GM08714 (cell line): Measurements from ENCODE around the gene SLC25A34.

Source experiments
- H3K4me3 ChIP-seq: fragments of 200-500 bp; sonication (Bioruptor generic); 2 replicates; pipeline ENCODE4 v1.5.1; 2014; ENCODE audit warnings: mild to moderate bottlenecking, low read length, inconsistent platforms
- ZNF274 ChIP-seq: IDR thresholded peaks from 2 replicates; pipeline ENCODE4 v1.6.1; 2012; ENCODE audit warnings: mild to moderate bottlenecking, low read depth, low read length

The SLC25A34 gene

GRCh38 chr1:15758343-15758931 is 22.4 kb downstream of the SLC25A34 start, which contains the start of gene FBLIM1:
Gene FBLIM1, plus strand, starts transcription at chr1:15758795. Its CDS starts 6,189 bp downstream, at chr1:15764984.
- no peak for TF ChIP-seq ZNF274
- no peak within 1 kb of the TSS for H3K4me3 ChIP-seq

DNA sequence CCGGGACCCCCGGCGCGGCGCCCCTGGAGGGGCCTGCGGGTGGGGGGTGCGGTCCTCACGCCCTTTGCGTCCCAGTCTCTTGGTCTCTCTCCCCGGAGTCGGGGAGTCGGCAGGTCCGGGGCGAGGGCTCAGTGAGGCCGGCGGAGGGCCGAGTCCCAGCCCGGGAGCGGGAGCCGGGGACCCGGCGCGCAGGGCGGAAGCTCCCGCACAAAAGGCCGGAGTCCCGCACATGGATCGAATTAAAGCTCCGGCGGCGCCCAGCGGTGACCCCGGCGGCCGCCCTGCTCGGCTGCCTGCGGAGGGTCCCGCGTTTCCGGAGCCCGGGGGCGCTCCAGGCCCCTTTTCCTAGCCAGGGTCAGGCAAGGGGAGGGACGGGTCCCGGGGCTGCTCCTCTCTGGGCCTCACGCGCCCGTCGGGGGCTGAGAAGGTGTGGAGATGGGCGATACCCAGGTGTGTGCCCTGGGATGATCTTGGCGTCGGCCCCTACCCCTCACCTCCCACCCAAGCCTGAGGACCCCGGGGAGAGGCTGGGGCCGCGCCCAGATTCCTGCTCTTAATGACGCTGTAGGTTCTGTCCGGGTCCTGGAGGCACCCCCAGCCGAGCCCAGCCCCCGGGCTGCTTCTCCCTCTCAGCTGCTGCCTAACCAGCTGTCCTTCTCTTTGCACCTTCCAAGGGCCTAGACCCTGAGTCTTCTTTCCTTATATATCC is 23.0 kb downstream of the SLC25A34 start:
- TF ChIP-seq ZNF274, result no peak
- no peak overlapping the region for H3K4me3 ChIP-seq

DNA sequence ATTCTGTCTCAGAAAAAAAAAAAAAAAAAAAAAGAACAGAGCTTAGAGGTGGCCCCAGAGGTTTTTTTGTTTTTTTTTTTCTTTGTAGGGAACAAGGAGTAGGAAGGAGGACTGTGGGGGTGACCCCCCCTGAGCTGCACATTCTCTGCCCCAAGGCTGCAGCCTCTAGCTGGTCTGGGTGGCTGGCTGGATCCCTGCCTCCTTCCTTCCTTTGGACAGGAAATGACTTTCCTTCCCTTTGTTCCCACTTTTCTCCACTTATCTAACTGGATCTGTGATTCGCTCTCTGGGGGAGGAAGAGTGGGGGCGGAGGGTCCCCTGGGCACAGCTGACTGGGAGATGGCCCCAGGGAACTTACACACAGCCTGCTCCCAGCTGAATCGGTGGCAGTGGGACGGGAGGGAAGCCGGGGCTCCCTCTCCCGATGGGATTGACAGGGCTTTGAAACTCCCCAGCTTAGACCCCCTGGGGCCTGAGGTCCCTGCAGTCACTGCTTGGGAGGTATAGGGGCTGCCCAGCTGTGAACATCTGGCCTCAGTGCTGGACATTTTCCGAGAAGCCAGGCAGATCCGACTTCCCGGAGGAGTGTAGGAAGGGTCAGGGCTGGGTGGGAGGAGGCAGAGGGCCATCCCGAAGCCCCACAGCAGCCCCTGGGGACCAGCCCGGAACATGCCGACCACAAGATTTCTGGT is 24.6 kb downstream of the SLC25A34 start:
- H3K4me3 ChIP-seq, result no peak overlapping the region

GRCh38 chr1:15761366-15762128 is 25.5 kb downstream of the SLC25A34 start:
- no peak overlapping the region for H3K4me3 ChIP-seq
- TF ChIP-seq ZNF274, result no peak

More for the DNA sequence above, 24.6 kb downstream of the SLC25A34 start:
- TF ChIP-seq ZNF274, result no peak

DNA sequence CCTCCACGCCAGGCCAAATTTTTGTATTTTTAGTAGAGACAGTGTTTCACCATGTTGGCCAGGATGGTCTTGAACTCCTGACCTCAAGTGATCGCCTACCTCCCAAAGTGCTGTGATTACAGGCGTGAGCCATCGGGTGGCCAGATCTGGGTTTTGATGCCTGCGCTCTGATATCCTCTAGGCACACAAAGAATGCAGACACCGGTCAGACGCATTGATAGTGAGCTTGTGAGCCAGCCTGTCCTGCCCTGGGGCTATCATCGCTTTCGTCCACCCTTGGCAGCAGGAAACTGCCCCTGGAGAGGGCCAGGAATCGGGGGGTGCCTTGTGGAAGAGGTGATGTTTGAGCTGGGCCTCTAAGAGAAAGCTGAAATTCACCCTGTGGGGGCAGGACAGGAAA is 26.5 kb downstream of the SLC25A34 start:
- no peak for TF ChIP-seq ZNF274
- H3K4me3 ChIP-seq, result no peak overlapping the region

DNA sequence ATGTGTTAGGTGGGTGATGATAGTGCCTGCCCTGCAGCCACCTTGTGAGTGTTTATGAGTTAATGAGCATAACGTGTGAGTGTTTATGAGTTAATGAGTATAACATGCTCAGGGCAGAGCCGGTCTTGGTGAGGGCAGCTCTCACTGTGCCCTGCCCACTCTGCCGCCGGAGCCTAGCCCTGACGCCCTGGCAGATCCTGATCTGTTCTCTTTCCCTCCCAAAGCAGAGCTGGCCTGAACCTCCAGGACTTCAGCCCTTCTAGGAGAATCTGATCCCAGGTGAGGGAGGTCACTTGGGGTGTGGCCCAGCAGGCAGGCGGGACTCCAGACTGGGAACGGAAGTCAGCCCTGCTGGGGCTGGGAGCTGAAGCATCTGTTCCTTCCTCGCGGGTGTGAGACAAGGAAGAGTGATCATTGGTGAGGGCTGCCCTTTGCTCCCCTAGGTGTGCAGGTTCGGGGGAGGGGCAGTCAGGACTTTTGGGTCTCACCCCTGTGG is 28.3 kb downstream of the SLC25A34 start:
- no peak overlapping the region for H3K4me3 ChIP-seq
- TF ChIP-seq ZNF274, result no peak

DNA sequence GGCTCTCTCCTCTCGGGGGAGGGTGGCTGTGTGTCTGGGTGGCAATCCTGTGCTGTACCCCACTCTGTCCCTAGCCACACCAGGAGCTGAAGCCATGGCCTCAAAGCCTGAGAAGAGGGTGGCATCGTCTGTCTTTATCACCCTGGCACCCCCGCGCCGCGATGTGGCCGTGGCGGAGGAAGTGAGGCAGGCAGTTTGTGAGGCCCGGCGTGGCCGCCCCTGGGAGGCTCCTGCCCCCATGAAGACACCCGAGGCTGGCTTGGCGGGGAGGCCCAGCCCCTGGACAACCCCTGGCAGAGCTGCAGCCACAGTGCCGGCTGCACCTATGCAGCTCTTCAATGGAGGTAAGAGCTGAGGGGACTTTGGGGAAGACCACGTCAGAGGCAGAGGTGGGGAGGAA is 28.8 kb downstream of the SLC25A34 start:
- no peak for TF ChIP-seq ZNF274
- H3K4me3 ChIP-seq, result no peak overlapping the region

GRCh38 chr1:15765495-15766194 is 29.6 kb downstream of the SLC25A34 start:
- TF ChIP-seq ZNF274, result no peak
- H3K4me3 ChIP-seq, result no peak overlapping the region

DNA sequence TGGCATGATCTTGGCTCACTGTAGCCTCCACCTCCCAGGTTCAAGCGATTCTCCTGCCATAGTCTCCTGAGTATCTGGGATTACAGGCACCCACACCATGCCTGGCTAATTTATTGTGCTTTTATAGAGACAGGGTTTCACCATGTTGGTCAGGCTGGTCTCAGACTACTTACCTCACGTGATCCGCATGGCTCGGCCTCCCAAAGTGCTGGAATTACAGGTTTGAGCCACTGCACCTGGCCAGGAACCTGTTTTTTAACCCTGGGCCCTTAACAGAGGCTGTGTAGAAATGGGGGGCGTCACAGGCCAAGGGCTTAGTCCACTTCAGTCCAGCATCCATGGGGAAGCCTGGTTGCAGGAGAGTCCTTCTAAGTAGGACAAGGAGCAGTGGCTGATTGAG is 31.9 kb downstream of the SLC25A34 start:
- no peak for TF ChIP-seq ZNF274
- H3K4me3 ChIP-seq, result no peak overlapping the region

DNA sequence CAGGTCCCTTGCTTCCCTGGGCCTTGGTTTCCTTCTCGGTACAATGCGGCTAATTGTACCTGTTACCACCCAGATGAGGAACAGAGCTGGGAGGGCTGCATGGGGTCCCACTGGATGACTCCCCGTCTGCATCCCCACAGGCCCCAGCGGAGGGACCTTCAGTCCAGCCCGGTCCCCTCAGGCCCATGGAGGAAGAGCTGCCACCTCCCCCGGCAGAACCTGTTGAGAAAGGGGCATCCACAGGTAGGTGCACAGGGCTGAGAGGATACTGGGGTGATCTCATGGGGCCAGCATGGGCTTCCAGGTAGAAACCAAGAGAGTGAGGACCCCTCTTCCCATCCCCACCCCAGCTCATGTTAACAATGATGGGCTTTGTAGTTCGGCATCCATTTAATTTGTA is 32.3 kb downstream of the SLC25A34 start:
- TF ChIP-seq ZNF274, result no peak
- H3K4me3 ChIP-seq, result no peak overlapping the region

GRCh38 chr1:15770313-15770962 is 34.4 kb downstream of the SLC25A34 start:
- no peak for TF ChIP-seq ZNF274
- no peak overlapping the region for H3K4me3 ChIP-seq

GRCh38 chr1:15771836-15772515 is 35.9 kb downstream of the SLC25A34 start:
- no peak overlapping the region for H3K4me3 ChIP-seq
- no peak for TF ChIP-seq ZNF274

DNA sequence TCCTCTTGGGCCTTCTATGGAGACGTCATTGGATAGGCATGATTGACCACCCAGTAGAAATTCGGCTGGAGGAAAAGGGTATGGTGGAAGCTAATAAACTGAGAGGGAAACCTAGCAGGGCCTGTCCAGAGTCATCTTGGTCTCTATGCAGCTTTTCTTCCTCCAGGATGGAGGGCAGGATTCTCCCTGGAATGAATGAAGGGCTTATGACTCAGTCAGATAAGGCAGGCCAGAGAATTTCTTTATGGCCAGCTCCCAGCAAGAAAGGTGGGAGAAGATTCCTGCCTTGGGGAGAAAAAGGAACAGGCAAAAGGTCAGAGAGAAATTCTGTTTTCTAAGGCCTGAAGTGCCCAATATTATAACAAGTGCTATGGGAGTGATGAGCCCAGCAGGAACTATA is 39.6 kb downstream of the SLC25A34 start:
- TF ChIP-seq ZNF274, result no peak
- no peak overlapping the region for H3K4me3 ChIP-seq
